GM21526 (cell line): ENCODE results near the gene TBC1D32.
"Not testable (repeated sequence)": the region's sequence is repeated elsewhere in the genome, so short reads cannot be mapped to it uniquely, and the experiment has no call there.

Source experiments
- ATAC-seq: cut with Tn5 transposase; IDR thresholded peaks from one replicate; pipeline ENCODE4 v1.9.1; 2021; ENCODE audit warnings: moderate library complexity; ENCODE audit not compliant: unreplicated experiment, low FRiP score

TBC1D32 gene

GRCh38 chr6:121330516-121330915 is 3.8 kb downstream of the TBC1D32 start:
- no peak for ATAC-seq

DNA sequence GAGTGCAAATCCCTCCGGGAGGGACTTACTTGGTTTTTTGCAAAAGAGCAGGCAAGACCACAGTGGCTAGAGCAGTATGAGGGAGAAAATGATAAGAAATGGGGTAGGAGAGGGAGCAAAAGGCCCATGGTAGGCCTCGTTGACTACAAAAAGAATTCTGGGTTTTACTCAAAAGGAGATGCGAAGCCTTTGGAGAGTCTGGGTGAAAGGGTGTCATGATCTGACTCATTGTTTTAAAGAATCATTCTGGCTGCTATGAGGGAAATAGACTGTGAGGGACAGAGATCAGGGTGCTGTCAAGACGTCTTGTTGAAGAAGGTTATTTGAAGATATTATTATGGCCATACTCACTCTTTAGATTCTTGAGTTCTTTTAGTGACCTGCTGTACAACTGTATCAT is 13.0 kb downstream of the TBC1D32 start:
- no peak for ATAC-seq

GRCh38 chr6:121319603-121320002 is 14.7 kb downstream of the TBC1D32 start:
- no peak for ATAC-seq

- no peak for ATAC-seq
Measured at GRCh38 chr6:121319112-121319553, 15.1 kb downstream of the TBC1D32 start.

GRCh38 chr6:121314381-121315112 is 19.7 kb downstream of the TBC1D32 start:
- no peak for ATAC-seq

DNA sequence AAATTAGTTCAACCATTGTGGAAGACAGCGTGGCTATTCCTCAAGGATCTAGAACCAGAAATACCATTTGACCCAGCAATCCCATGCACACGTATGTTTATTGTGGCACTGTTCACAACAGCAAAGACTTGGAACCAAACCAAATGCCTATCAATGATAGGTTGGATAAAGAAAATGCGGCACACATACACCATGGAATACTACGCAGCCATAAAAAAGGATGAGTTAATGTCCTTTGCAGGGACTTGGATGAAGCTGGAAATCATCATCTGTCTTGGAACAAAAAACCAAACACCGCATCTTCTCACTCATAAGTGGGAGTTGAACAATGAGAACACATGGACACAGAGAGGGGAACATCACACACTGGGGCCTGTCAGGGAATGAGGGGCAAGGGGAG is 22.5 kb downstream of the TBC1D32 start:
- ATAC-seq = not testable (repeated sequence)

DNA sequence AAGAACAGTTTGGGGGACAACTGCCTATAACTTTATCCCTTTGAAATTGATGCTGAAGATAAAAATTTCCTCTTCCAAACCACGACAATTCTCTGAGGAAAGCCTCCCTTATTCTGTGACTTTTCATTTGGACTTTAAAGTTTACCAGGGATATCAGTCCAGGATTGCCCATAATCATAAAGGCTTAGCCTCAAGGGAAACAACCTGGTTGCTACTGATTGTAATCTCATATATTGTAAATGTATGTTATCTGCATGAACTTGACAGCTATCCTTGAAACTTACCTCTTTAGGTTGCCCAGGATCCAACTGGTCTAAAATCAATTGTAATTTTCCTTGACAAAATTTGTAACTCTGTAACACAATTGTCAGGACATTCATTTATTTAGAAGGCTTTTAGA is 23.8 kb downstream of the TBC1D32 start:
- no peak for ATAC-seq

DNA sequence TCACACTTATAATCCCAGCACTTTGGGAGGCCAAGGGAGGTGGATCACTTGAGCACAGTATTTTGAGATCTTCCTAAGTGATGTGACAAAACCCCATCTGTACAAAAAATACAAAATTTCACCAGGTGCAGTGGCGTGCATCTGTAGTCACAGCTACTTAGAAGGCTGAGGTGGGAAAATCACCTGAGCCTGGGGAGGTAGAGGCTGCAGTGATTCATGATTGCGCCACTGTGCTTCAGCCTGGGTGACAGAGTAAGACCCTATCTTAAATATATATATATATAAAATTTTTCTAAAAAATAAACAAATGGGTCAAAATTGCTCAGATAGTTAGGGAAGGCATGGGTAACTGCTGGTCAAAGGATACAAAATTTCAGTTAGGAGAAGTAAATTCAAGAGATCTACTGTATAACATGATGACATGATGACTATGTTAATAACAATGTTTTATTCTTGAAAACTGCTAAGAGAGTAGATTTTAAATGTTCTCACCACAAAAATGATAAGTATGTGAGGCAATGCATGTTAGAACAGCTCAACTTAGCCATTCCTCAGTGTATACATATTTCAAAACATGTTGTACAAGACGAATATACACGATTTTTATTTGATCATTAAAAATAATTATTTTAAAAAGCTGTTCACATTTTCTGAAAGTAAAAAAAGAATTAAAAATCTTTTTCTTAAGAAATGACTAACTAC is 24.4 kb downstream of the TBC1D32 start:
- ATAC-seq = no peak

- ATAC-seq = peak; percentile 72
Measured at GRCh38 chr6:121305957-121306607, 28.2 kb downstream of the TBC1D32 start.

GRCh38 chr6:121302882-121303281 is 31.4 kb downstream of the TBC1D32 start:
- peak; percentile 73 for ATAC-seq

- not testable (repeated sequence) for ATAC-seq
Measured at GRCh38 chr6:121301156-121301555, 33.1 kb downstream of the TBC1D32 start.

DNA sequence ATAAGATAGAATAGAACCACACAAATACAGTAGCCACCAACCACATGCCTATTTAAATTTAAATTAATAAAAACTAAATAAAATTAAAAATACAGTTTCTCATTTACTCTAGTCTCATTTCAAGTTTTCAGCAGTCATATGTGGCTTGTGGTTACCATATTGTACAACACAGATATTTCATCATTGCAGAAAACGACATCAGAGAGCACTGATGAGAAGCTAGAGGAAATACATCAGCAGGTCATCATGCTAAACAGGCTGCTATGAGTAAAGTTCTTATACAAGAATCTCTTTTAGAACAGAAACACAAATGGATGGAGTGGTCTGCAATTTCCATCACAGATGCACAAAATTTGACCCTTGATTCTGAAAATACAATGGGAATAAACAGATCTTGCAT is 36.6 kb downstream of the TBC1D32 start:
- no peak for ATAC-seq

GRCh38 chr6:121285041-121285440 is 49.2 kb downstream of the TBC1D32 start:
- no peak for ATAC-seq

DNA sequence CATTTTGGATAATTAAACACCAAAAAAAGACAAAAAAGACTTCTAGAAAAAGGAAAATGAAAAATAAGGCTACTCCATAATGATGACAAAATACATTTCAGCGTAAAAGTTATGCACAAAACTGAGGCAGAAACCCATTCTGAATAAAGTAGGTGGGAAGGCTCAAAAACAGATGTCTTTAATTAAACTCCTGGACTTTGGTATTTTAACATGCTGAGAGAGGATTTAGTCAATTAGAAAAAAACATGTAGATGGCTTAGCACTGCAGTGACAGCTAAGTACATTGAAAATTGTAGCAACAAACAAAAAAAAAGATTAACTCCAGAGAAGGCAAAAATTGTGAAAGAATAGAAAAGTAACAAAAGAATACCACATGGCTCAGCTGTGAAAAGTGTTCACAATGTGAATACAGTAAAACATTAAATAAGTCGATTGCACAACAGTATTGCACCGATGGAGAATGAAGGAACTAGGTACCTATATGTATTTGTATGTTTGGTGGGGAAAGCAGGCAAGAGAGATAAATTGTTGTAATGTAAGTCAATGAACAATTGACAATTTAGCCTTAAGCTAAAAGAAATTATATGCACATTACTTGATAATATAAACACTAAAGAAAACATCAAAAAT is 59.5 kb downstream of the TBC1D32 start:
- no peak for ATAC-seq

- ATAC-seq = no peak
Measured at GRCh38 chr6:121263742-121264141, 70.5 kb downstream of the TBC1D32 start.

GRCh38 chr6:121260651-121261102 is 73.6 kb downstream of the TBC1D32 start:
- ATAC-seq = no peak

- no peak for ATAC-seq
Measured at GRCh38 chr6:121247386-121247785, 86.9 kb downstream of the TBC1D32 start.

DNA sequence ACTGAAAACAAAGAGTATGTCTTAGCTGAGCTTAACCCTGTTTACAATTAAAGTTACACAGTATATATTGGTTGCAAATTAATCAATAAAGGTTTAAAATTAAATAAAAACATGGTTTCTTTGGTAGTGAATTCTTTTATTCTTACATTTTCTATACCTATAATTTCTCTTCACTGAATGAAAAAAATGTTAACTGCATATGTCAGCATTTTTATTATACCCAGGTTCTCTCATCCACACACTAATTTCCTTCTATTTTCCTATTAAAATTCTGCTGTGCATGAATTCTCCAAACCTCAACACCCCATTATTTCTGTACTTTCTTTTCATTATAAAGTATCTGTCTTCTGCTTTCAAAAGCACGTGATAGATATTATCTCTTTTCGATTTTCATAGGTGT is 91.9 kb downstream of the TBC1D32 start:
- no peak for ATAC-seq

DNA sequence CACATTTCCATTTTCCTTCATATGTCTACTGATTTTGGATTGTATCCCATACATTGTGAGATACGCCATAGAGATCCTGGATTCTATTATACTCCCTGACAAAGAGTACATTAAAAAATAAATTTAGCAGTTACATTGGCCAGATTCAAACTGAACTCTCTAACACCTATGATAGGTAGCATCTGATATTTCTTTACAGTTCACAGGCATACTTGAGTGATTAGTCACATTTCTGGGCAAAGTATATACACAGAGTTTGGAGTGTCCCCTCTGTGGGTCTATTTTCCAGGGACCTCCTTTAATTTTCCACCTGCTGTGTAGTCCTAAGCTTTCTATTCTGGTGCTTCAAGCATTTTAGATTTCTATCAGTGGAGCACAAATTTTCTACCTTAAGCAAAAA is 96.4 kb downstream of the TBC1D32 start:
- no peak for ATAC-seq

- no peak for ATAC-seq
Measured at GRCh38 chr6:121236984-121237383, 97.3 kb downstream of the TBC1D32 start.

DNA sequence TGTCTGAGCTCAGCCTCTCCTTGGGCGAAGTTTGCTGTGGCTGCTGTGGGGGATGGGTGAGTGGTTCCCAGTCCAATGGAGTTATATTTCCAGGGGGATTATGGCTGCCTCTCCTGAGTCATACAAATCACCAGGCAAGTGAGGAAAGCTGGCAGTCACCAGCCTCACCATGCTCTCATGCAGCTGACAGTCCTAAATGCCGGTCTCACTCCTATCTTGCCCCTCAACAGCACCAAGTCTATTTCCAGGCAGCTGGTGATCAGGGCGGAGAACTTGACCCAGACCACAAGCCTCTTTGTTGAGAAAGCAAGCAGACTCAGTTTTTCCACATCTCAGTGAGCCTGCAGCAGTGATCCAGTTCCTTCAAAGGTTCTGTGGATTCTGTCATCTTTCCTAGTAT is 98.9 kb downstream of the TBC1D32 start:
- ATAC-seq = no peak
